Lower leg skin (tissue), 3 donors: ENCODE data around the gene SART1.

Experiments
- CTCF ChIP-seq, 3 donors: fragments of 450-650 bp; IDR thresholded peaks; one replicate each; pipeline ENCODE4 v1.5.1; 2016; ENCODE audit warnings: antibody characterized with exemption in 3 of 3, mild to moderate bottlenecking in 3 of 3, moderate library complexity in 2 of 3
- POLR2A ChIP-seq, 2 donors: fragments of 450-650 bp; IDR thresholded peaks; one replicate each; pipeline ENCODE4 v1.6.1; 2016 to 2017; ENCODE audit warnings: antibody characterized with exemption in 2 of 2, mild to moderate bottlenecking in 1 of 2, moderate library complexity in 1 of 2

DNA sequence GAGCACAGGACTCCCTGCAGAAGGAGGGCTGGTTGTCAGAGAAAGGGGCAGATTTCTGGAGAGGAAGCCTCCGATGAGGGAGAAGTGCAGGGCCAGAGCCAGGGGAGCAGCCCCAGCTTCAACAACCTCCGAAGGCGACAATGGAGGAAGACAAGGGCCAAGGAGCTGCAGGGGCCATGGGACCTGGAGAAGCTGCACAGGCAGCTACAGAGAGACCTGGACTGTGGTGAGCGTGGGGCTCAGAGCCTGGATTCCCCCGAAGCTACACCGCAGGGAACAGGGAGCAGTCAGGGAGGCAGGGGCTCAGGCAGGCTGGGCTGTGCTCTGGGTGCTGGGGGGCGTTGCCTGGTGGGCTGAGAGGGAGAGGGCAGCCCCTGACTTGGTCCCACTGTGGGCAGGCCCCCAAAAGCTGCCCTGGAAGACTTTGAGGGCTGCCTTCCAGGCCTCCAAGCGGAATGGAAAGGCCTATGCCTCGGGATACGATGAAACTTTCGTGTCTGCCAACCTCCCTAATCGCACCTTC lies 13.9 kb upstream of the SART1 start:
- TF ChIP-seq POLR2A (IDR thresholded peaks at IDR 0.05) (no peak), CTCF (IDR thresholded peaks at IDR 0.05) (no peak)
